D721Med (cell line): ENCODE measurements around the gene SRSF5.
"Not testable (repeated sequence)": the region's sequence is repeated elsewhere in the genome, so short reads cannot be mapped to it uniquely, and the experiment has no call there.

Source experiments
- DNase-seq: peaks from one replicate; pipeline ENCODE4 v3.0.0; 2011; ENCODE audit warnings: low spot score; ENCODE audit not compliant: insufficient read length
- FAIRE-seq: peaks from 2 replicates; lab custom pipeline; 2011; peaks lifted over from hg19 to GRCh38; lab: Jason Lieb, UNC
- TF ChIP-seq, protein P1 (sequence below): IDR thresholded peaks from 2 replicates; pipeline ENCODE4 v1.5.1; 2012; ENCODE audit warnings: mild to moderate bottlenecking, control low read depth; ENCODE audit not compliant: insufficient read depth; ENCODE audit errors: missing control alignments

SRSF5 gene

DNA sequence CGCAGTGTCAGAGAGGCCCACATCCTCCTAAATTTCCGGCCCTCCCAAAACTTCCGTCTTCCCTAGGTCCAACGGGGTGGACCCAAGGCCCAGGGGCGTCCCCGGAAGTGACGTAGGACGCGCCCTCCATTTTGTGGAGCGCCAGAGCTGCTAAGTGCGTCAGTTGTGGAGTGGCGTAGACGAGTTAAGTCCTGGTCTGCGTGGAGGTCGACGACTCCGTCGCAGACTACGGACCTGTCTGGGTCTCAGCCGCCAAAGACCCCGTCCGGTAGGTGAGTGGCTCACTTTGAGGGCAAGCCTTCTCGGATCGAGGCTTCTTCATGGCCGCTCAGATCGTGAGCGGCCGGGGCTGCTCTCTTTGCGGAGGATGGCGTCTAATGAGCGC is at the start of gene SRSF5:
TSS of gene SRSF5 (plus strand) at position 159 of the 385 bp plus-strand sequence. CDS start 1,015 bp downstream, outside the sequence.
- FAIRE-seq, result no peak

DNA sequence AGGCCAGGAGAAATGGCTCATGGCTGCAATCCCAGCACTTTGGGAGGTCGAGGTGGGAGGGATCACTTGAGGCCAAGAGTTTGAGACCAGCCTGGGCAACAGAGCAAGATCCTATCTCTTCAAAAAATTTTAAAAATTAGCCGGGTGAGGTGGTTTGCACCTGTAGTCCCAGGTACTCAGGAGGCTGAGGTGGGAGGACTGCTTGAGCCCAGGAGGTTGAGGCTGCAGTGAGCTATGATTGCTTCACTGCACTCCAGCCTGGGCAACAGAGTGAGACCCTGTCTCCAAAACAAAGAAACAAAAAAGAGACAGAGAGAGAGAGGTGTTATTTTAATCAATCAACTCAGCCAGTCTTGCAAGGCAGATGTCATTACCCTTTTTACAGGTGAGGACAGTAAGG is 48.3 kb upstream of the SRSF5 start:
- not testable (repeated sequence) for DNase-seq, FAIRE-seq

More for the DNA sequence above, at the start of gene SRSF5:
- TF ChIP-seq, protein P1, sequence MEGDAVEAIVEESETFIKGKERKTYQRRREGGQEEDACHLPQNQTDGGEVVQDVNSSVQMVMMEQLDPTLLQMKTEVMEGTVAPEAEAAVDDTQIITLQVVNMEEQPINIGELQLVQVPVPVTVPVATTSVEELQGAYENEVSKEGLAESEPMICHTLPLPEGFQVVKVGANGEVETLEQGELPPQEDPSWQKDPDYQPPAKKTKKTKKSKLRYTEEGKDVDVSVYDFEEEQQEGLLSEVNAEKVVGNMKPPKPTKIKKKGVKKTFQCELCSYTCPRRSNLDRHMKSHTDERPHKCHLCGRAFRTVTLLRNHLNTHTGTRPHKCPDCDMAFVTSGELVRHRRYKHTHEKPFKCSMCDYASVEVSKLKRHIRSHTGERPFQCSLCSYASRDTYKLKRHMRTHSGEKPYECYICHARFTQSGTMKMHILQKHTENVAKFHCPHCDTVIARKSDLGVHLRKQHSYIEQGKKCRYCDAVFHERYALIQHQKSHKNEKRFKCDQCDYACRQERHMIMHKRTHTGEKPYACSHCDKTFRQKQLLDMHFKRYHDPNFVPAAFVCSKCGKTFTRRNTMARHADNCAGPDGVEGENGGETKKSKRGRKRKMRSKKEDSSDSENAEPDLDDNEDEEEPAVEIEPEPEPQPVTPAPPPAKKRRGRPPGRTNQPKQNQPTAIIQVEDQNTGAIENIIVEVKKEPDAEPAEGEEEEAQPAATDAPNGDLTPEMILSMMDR, result no peak
- DNase-seq, result peak; percentile 58

DNA sequence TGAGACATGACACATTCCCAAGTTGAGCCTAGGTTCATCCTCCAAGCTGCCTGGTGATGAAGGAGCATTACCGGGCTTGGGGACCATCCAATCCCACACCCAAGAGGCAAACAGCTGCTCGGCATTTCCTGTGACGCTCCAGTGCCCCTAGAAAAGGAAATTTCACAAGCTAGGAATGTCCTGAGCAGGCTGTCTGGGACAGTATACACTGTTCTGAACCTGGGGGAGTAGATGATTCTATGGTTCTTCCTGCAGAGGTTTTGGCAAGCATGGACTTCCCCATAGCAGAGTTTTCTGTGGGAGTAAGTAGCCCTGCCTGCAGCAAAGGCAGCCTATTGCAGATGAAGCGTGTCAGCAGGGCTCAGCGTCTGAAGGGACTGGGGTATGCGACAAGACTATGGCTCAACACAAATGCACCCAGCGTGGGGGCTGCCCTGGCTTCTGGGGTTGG is 47.4 kb upstream of the SRSF5 start:
- TF ChIP-seq, protein P1, result no peak
- DNase-seq (no peak), FAIRE-seq (no peak)

DNA sequence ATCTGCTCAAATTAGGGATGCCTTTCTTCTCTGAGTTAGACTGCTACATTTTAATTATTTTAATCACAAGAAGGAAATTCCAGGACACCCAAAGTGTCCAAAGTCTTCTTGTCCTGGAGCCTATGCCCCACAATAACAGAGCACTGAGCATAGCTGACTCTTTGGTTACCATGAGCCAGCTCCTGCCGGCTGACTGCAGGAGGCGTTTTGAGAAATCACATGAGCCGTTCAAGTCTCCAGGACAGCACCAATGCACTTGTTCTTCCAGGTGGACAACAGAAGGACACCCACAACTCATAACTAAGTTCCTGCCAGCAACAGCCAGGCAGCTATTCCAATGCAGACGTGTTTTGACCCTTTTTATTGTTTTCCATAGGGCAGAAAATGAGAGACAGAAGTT is 46.0 kb upstream of the SRSF5 start:
- FAIRE-seq (no peak), DNase-seq (no peak)
- TF ChIP-seq, protein P1, result no peak

DNA sequence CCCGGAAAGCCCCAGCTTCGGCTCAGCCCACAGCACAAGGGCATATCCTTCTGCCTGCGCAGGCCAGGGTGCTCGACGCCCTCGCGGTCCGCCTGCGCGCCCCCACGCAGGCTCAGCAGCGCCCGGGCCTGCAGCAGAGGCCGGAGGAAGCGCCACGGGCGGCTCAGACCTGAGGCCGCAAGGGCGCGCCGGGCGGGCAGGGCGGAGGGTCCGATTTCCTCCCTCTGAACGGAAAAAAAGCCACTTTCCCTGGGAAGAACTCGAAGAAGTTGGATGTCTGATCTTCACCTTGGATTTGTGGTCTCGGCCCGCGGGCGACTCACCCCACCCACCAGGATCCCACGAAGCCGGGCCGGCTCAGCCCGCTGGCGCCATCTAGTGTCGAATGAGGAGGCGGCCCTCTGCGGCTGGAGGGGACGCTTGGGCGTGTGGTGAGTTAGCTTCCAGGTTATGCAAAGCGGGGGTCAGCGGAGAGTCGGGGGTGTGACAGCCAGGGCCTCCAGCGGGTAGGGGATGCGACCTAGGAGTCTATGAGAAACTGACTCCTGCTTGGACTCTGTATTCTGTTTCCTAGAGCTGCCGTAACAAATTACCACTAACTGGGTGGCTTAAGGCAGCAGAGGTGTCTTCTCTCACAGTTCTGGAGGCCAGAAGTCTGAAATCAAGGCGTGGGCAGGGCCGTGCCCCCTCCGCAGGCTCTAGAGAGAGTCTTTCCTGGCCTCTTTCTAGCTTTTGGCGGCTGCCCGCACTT is 40.0 kb upstream of the SRSF5 start:
- DNase-seq, result peak; percentile 86

DNA sequence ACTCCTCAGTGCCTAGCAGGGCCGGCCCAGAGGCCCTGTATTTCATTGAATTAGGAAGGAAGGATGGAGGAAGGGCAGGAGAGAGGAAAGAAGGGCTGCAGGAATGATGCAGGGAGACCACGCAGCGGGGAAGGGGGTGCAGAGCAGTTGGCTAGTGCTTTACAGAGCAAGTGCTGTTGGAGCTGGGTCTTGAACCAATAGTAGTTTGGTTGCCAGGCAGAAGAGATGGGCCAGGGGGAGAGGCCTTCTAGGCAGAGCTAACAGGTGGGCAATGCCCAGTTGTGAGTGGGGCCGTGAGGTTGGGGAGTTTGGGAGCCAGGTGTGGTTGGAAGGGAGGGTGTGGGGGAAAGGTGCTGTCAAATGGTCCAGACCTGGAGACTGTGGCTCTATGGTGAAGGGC is 39.1 kb upstream of the SRSF5 start:
- FAIRE-seq, result no peak
- TF ChIP-seq, protein P1, result no peak
- no peak for DNase-seq

More for the DNA sequence above, 40.0 kb upstream of the SRSF5 start:
- TF ChIP-seq, protein P1, result peak; percentile 89
- no peak for FAIRE-seq

DNA sequence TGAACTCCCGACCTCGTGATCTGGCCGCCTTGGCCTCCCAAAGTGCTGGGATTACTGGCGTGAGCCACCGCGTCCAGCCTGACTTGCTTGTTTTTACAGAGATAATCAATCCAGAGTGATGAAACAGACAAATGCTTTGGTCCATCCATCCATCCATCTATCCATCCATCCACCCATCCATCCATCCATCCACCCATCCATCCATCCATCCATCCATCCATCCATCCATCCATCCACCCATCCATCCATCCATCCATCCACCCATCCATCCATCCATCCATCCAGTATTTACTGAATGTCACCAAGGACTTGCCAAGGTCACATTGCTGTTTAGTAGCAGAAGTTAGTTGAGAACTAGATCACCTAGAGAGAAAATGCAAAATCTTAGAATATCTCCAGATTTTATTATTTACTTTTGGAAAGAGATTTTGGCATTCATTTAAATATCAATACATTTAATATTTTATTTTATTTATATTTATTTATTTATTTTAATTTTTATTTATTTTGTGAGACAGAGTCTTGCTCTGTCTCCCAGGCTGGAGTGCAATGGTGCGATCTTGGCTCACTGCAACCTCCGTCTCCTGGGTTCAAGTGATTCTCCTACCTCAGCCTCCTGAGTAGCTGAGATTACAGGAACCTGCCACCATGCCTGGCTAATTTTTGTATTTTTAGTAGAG is 34.9 kb upstream of the SRSF5 start:
- DNase-seq, FAIRE-seq: not testable (repeated sequence)

DNA sequence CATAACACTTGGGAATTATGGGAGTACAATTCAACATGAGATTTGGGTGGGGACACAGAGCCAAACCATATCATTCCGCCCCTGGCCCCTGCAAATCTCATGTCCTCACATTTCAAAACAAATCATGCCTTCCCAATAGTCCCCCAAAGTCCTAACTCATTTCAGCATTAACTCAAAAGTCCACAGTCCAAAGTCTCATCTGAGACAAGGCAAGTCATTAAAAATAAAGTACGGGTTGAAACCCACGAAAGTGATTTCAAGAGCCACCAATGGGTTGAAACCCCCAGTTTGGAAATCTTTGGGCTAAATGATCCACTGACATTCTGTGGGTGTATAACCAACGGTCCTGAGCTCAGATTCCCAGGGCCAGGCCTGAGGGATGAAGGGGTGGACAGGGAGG is 30.5 kb upstream of the SRSF5 start:
- not testable (repeated sequence) for FAIRE-seq, DNase-seq
